Peyer's patch (tissue), 4 donors: ENCODE measurements around the gene C10orf71.

Experiments
- CTCF ChIP-seq, 6 experiments: fragments of 450-650 bp in 4 of 6; fragments of 200-600 bp in 2 of 6; sonication (generic) in 1 of 6; IDR thresholded peaks; one replicate each; pipeline ENCODE4 v1.5.1; 2017 to 2019; ENCODE audit warnings: antibody characterized with exemption in 6 of 6, mild to moderate bottlenecking in 3 of 6, moderate library complexity in 1 of 6
- POLR2A ChIP-seq, 2 donors: fragments of 450-650 bp; IDR thresholded peaks; one replicate each; pipeline ENCODE4 v1.5.1; 2017; ENCODE audit warnings: antibody characterized with exemption in 2 of 2, mild to moderate bottlenecking in 2 of 2, moderate library complexity in 2 of 2

GRCh38 chr10:49322371-49323170 is 23.6 kb downstream of the C10orf71 start:
- TF ChIP-seq POLR2A (IDR thresholded peaks at IDR 0.05): no peak
- no peak for TF ChIP-seq CTCF (IDR thresholded peaks at IDR 0.05)
